Rectal smooth muscle tissue (tissue), 1 donor: ENCODE measurements around the gene EEFSEC.

Experiments used
- H3K27ac ChIP-seq: one replicate; pipeline ENCODE4 v1.7.0; 2013; ENCODE audit warnings: low read depth, low read length, inconsistent platforms
- H3K27me3 ChIP-seq: one replicate; pipeline ENCODE4 v1.7.0; 2013; ENCODE audit warnings: low read length; ENCODE audit not compliant: control insufficient read depth, insufficient read depth
- H3K36me3 ChIP-seq: one replicate; pipeline ENCODE4 v1.7.0; 2013; ENCODE audit warnings: low read length; ENCODE audit not compliant: control insufficient read depth, insufficient read depth
- H3K4me1 ChIP-seq: one replicate; pipeline ENCODE4 v1.7.0; 2013; ENCODE audit warnings: low read length; ENCODE audit not compliant: control insufficient read depth, insufficient read depth
- H3K4me3 ChIP-seq: one replicate; pipeline ENCODE4 v1.7.0; 2013; ENCODE audit warnings: low read length
- H3K9ac ChIP-seq: one replicate; pipeline ENCODE4 v1.7.0; 2013; ENCODE audit warnings: low read length

The EEFSEC gene

GRCh38 chr3:128153156-128154041 is at the start of gene EEFSEC:
Gene EEFSEC, plus strand, starts transcription at chr3:128153481. Its CDS starts 27 bp downstream, at chr3:128153508.
- H3K27ac ChIP-seq = peak within 1 kb of the TSS; percentile 61
- H3K36me3 ChIP-seq = no peaks in the 10 kb centered on the region
- H3K4me3 ChIP-seq = peak within 1 kb of the TSS; percentile 69
- peak within 1 kb of the TSS; percentile 68 for H3K9ac ChIP-seq
- H3K27me3 ChIP-seq = no peaks in the 10 kb centered on the region
- no peaks in the 10 kb centered on the region for H3K4me1 ChIP-seq

- H3K27me3 ChIP-seq = no peaks in the 10 kb centered on the region
- no peak overlapping the region for H3K27ac ChIP-seq
- H3K9ac ChIP-seq = no peak overlapping the region
- H3K4me3 ChIP-seq = no peak overlapping the region
- H3K4me1 ChIP-seq = no peaks in the 10 kb centered on the region
- no peaks in the 10 kb centered on the region for H3K36me3 ChIP-seq
Measured at GRCh38 chr3:128107834-128108233, 45.4 kb upstream of the EEFSEC start.

GRCh38 chr3:128111147-128111546 is 42.1 kb upstream of the EEFSEC start:
- Histone ChIP-seq H3K36me3 (no peaks in the 10 kb centered on the region), H3K9ac (no peak overlapping the region), H3K27me3 (no peaks in the 10 kb centered on the region), H3K4me1 (no peaks in the 10 kb centered on the region), H3K4me3 (no peak overlapping the region), H3K27ac (no peak overlapping the region)

- Histone ChIP-seq H3K27ac (no peak overlapping the region), H3K9ac (no peak overlapping the region), H3K4me3 (no peak overlapping the region), H3K36me3 (no peaks in the 10 kb centered on the region), H3K4me1 (no peaks in the 10 kb centered on the region), H3K27me3 (no peaks in the 10 kb centered on the region)
Measured at GRCh38 chr3:128112357-128112968, 40.8 kb upstream of the EEFSEC start.

GRCh38 chr3:128113817-128114794 is 39.2 kb upstream of the EEFSEC start:
- H3K27me3 ChIP-seq = no peaks in the 10 kb centered on the region
- H3K36me3 ChIP-seq = no peaks in the 10 kb centered on the region
- H3K9ac ChIP-seq = no peak overlapping the region
- no peak overlapping the region for H3K4me3 ChIP-seq
- no peaks in the 10 kb centered on the region for H3K4me1 ChIP-seq
- no peak overlapping the region for H3K27ac ChIP-seq

- Histone ChIP-seq H3K9ac (no peak overlapping the region), H3K4me3 (no peak overlapping the region), H3K27ac (no peak overlapping the region), H3K27me3 (no peaks in the 10 kb centered on the region), H3K36me3 (no peaks in the 10 kb centered on the region), H3K4me1 (peaks cover 5% of the 10 kb centered on the region)
Measured at GRCh38 chr3:128122013-128122412, 31.3 kb upstream of the EEFSEC start.

GRCh38 chr3:128123156-128123537 is 30.1 kb upstream of the EEFSEC start:
- H3K36me3 ChIP-seq = no peaks in the 10 kb centered on the region
- peaks cover 5% of the 10 kb centered on the region for H3K4me1 ChIP-seq
- peak overlapping the region; percentile 70 for H3K27ac ChIP-seq
- H3K4me3 ChIP-seq = peak overlapping the region; percentile 96
- peak overlapping the region; percentile 63 for H3K9ac ChIP-seq
- no peaks in the 10 kb centered on the region for H3K27me3 ChIP-seq

- Histone ChIP-seq H3K4me3 (peak within 1 kb of the TSS; percentile 96), H3K27me3 (no peaks in the 10 kb centered on the region), H3K9ac (peak within 1 kb of the TSS; percentile 63), H3K4me1 (peaks cover 5% of the 10 kb centered on the region), H3K36me3 (no peaks in the 10 kb centered on the region), H3K27ac (peak within 1 kb of the TSS; percentile 79)
Measured at GRCh38 chr3:128123538-128124368, 29.5 kb upstream of the EEFSEC start, which contains the start of gene RUVBL1. Gene RUVBL1, minus strand, starts transcription at chr3:128123812. Its CDS starts 88 bp downstream, at chr3:128123724.

- Histone ChIP-seq H3K27ac (no peak overlapping the region), H3K27me3 (no peaks in the 10 kb centered on the region), H3K4me3 (no peak overlapping the region), H3K9ac (no peak overlapping the region), H3K36me3 (no peaks in the 10 kb centered on the region), H3K4me1 (peaks cover 5% of the 10 kb centered on the region)
Measured at GRCh38 chr3:128127236-128127635, 26.0 kb upstream of the EEFSEC start.

GRCh38 chr3:128128251-128128650 is 25.0 kb upstream of the EEFSEC start:
- H3K27me3 ChIP-seq = no peaks in the 10 kb centered on the region
- H3K4me1 ChIP-seq = no peaks in the 10 kb centered on the region
- no peaks in the 10 kb centered on the region for H3K36me3 ChIP-seq
- H3K27ac ChIP-seq = no peak overlapping the region
- H3K9ac ChIP-seq = no peak overlapping the region
- no peak overlapping the region for H3K4me3 ChIP-seq

GRCh38 chr3:128131897-128132646 is 21.2 kb upstream of the EEFSEC start:
- Histone ChIP-seq H3K27me3 (no peaks in the 10 kb centered on the region), H3K4me3 (no peak overlapping the region), H3K36me3 (no peaks in the 10 kb centered on the region), H3K27ac (no peak overlapping the region), H3K9ac (no peak overlapping the region), H3K4me1 (no peaks in the 10 kb centered on the region)
